Stimulated activated CD4-positive, alpha-beta T cell treated with anti-CD3 and anti-CD28 coated beads, Interleukin-2, amount 100 ng/mL, for 4 hours (primary cell): Measurements from ENCODE around the gene SRXN1.
"Not testable (repeated sequence)": the region's sequence is repeated elsewhere in the genome, so short reads cannot be mapped to it uniquely, and the experiment has no call there.

ENCODE experiments used
- DNase-seq: peaks from one replicate; pipeline ENCODE4 v3.0.0-alpha.2; 2020; ENCODE audit warnings: low read depth

SRXN1 gene

GRCh38 chr20:655726-656624 is 3.0 kb upstream of the SRXN1 start:
- no peak for DNase-seq

DNA sequence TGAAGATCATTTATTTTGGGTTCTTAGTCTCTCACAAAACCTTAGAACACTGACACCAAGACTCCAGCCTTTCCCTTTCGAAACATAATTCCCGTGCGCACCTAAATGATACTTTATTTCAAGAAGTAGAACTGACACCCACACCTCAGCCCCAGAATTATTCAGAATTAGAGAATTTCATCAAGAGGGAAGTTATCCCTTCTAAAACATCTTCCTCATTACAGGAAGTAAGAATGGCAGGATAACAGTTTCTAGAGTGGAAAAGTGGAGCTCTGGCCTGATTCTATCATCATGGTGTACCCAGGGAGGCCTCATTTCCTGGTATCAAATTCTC is 1.4 kb upstream of the SRXN1 start:
- no peak for DNase-seq

GRCh38 chr20:653590-654416 is 803 bp upstream of the SRXN1 start:
- no peak for DNase-seq

DNA sequence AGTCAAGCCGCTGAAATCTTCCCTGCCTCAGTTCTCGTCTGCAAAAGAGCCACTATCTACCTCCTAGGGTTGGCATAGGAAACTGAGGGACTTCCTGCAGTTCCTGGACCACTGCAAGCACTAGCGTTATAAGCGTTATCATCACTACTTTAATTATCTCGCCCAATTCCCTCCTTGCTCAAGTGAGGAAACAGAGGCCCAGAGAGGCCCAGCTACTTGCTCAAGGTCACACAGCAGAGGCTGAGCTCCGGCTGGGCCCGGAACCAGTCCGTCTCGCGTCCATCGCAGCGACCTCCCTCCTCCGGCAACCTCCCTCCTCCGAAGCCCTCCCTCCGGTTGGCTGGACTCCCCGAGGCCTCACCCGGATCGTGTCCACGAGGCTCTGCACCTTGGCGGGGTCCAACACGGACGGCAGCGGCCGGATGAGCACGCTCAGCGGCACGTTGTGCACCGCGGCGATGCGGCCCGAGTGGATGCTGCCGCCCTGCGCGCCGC is 338 bp downstream of the SRXN1 start:
- DNase-seq = no peak

GRCh38 chr20:651713-652614 is 1.0 kb downstream of the SRXN1 start:
- DNase-seq = no peak

GRCh38 chr20:650954-651353 is 2.0 kb downstream of the SRXN1 start:
- DNase-seq = no peak

GRCh38 chr20:650281-650680 is 2.7 kb downstream of the SRXN1 start:
- no peak for DNase-seq

- DNase-seq = no peak
Measured at GRCh38 chr20:647479-648019, 5.5 kb downstream of the SRXN1 start.

GRCh38 chr20:646868-647233 is 6.1 kb downstream of the SRXN1 start:
- DNase-seq = no peak

- no peak for DNase-seq
Measured at GRCh38 chr20:646107-646867, 6.7 kb downstream of the SRXN1 start.

- peak; percentile 29 for DNase-seq
Measured at GRCh38 chr20:645318-646106, 7.5 kb downstream of the SRXN1 start.

- no peak for DNase-seq
Measured at GRCh38 chr20:644692-645317, 8.2 kb downstream of the SRXN1 start.

DNA sequence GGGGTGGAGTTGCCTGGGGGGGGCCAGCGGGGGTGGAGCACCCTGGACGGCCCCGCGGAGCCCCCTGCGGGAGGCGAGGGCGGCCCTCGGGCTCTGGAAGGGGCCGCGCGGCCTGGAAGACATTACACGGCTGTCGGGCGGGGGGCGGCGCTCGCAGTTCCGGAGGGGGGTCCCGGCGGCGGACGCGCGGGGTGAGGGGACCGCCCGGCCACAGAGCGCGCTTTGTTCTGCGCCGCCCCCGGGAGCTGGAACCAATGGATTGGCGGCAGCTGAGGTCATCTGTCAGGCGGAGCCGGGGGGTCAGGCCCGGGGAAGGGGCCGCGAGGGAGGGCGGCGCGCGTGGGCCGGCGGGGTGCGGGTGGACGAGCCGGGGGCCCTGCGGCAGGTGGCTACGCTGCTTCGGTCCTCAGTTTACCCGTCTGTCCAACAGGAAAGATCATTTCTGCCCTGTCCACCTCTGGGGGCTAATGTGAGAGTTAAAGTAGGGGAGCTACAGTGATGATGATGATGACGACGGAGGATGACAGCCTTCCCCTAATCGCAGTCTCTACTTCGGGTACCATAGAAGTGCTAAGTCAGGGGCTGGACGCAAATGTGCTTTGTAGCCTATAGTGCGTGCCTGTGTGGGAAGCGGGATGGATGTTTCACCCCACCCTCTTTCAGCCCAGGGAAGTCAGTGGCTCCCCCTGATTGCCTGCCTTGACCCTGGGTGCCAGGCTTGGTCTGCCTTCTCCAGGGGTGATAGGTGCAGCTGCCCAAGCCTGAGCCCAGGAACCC is 10.4 kb downstream of the SRXN1 start:
- DNase-seq = no peak

GRCh38 chr20:642013-642397 is 11.0 kb downstream of the SRXN1 start:
- not testable (repeated sequence) for DNase-seq

- DNase-seq = no peak
Measured at GRCh38 chr20:641516-641875, 11.5 kb downstream of the SRXN1 start.

DNA sequence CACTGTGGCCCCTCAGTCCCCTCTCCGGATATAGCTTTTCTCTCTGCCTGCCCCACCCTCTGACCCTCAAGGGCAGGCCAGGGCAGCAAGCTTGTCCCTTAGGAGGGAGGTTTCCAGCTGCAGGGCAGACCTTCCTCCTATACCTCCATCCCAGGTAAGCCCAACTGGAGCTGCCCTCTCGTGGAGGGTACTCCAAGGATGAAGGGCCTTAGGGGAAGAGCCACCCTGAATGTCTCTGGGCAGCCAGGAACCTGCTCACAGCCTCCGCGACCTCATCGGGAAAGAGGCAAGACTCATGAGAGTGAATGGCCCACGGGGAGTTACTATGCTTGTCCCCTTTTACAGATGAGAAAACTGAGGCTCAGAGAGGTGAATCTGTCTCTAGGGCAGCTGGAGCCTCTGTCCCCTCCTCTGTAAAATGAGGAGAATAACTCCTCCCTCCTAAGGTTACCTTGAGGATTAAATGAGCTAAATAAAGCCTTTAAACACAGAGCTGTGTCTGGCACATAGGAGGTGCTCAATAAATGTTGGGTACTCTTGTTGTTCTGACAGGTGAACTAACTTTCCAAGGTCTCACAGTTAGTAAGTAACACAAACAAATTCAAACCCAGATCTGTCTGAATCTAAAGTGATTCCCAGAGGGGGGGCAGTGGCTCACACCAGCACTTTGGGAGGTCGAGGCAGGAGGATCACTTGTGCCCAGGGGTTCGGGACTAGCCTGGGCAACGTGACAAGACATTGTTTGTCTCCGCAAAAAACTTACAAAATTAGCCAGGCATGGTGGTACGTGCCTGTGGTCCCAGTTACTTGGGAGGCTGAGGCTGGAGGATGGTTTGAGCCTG is 12.1 kb downstream of the SRXN1 start:
- DNase-seq = no peak

DNA sequence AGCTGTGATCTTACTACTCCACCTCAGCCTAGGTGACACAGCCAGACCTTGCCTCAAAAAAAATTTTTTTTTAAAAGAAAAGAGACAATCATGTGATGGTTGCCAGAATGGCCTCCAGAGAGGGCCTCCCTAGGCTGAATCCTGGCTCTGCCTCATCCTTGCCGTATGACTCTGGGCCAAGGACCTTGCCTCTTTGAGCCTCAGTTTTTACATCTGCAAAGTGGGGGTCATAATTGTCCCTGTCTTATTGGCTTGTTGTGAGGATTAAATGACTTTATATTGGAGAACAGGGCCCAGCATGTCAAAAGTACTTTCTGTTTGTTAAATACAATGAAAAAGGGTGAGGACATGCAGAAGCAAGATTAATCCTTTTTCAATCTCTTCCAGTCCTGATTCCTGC is 14.4 kb downstream of the SRXN1 start:
- no peak for DNase-seq

DNA sequence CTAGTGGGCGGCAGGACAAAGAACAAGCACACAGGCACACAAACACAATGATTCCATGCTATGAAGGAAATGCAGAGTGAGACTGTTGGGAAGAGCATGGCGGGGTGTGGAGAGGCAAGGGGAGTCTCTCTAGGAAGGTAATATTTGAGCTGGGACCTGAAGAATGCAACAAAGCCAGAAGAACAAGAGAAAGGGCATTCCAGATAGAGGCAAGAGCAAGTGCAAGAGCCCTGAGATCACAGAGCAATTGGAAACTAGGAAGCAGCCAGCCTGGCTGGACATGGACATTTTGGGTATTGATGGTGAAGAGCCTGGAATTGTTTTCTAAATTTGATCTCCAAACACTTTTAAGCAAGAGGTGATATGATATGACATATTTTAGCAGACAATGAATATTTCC is 15.4 kb downstream of the SRXN1 start:
- DNase-seq = no peak
